Measurements from ENCODE around the gene CCDC12.
A peak's percentile ranks its signal among the peaks of the same experiment; 100 is the strongest.

Gene CCDC12

DNA sequence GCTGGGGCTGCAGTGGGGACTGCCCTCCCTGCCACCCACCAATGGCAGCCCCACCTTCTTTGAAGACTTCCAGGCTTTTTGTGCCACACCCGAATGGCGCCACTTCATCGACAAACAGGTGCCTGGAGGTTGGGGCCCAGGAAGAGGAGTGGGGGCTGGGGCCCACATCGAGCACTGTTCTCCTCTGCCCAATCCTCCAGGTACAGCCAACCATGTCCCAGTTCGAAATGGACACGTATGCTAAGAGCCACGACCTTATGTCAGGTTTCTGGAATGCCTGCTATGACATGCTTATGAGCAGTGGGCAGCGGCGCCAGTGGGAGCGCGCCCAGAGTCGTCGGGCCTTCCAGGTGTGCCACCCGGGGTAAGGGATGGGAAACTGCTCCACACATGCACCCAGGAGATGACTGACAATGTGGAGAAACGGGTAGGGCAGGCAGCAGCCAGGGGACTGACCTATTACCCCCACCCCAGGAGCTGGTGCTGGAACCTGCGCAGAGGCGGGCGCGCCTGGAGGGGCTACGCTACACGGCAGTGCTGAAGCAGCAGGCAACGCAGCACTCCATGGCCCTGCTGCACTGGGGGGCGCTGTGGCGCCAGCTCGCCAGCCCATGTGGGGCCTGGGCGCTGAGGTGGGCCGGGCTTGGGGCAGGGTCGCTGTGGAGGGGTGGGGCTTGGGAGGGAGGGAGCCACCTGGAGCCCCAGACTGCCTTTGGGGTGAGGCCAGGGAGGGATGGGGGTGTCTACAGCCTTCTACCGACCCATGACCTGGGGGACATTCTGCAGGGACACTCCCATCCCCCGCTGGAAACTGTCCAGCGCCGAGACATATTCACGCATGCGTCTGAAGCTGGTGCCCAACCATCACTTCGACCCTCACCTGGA is 25.9 kb upstream of the CCDC12 start:
- Histone ChIP-seq H3K36me3 (ENCODE audit: control insufficient read depth in 1 of 2, insufficient read depth in 2 of 2, low read depth in 1 of 2, low read length in 2 of 2) (peaks cover 0 to 56% of the 10 kb centered on the region in 2 experiments), H3K4me1 (ENCODE audit: control insufficient read depth, insufficient read depth, low read depth, low read length) (peaks cover 9% of the 10 kb centered on the region), H3K27ac (ENCODE audit: low read length, poor library complexity, severe bottlenecking) (no peak overlapping the region), H3K4me3 (ENCODE audit: insufficient read depth in 1 of 2, low read depth in 1 of 2, low read length in 2 of 2) (no peak overlapping the region), H2AK5ac (ENCODE audit: low read length, severe bottlenecking) (no peak overlapping the region), H3K14ac (ENCODE audit: low read length in 2 of 2) (no peak overlapping the region), H3K9ac (ENCODE audit: low read length) (no peak overlapping the region), H2BK15ac (ENCODE audit: low read depth, poor library complexity, severe bottlenecking) (peak overlapping the region; percentile 12), H3K4ac (ENCODE audit: low read depth in 1 of 2, low read length in 2 of 2) (no peak overlapping the region), H3K79me1 (replicated peaks; ENCODE audit: low read length, poor library complexity, severe bottlenecking) (no peaks in the 10 kb centered on the region), H4K91ac (ENCODE audit: low read length) (no peak overlapping the region), H4K8ac (ENCODE audit: low read length) (no peak overlapping the region), H3K9me3 (ENCODE audit: control insufficient read depth, low read length) (no peaks in the 10 kb centered on the region), H2BK12ac (ENCODE audit: low read length in 2 of 2) (no peak overlapping the region), H3K18ac (ENCODE audit: low read depth in 1 of 2, low read length in 2 of 2) (no peak overlapping the region), H3K4me2 (ENCODE audit: low read length, poor library complexity, severe bottlenecking) (no peak overlapping the region), H3K23ac (ENCODE audit: low read length in 2 of 2) (no peak overlapping the region), H2AFZ (ENCODE audit: low read depth, low read length) (no peak overlapping the region), H3K27me3 (ENCODE audit: control insufficient read depth in 1 of 2, insufficient read depth in 1 of 2, low read length in 2 of 2) (no peaks in the 10 kb centered on the region), H2BK120ac (ENCODE audit: low read depth, low read length) (no peak overlapping the region), H2BK5ac (ENCODE audit: low read depth, low read length, poor library complexity, severe bottlenecking) (no peak overlapping the region)
- 90% methylated on average over 33 of the region's 35 CpGs for WGBS
- DNase-seq = no peak

- H3K4me3 ChIP-seq (ENCODE audit: insufficient read depth in 1 of 2, low read depth in 1 of 2, low read length in 2 of 2) = no peak overlapping the region
- H3K27ac ChIP-seq (ENCODE audit: low read length, poor library complexity, severe bottlenecking) = no peak overlapping the region
- DNase-seq = no peak
- H3K9ac ChIP-seq (ENCODE audit: low read length) = no peak overlapping the region
- H3K36me3 ChIP-seq (ENCODE audit: control insufficient read depth in 1 of 2, insufficient read depth in 2 of 2, low read depth in 1 of 2, low read length in 2 of 2) = peaks cover 0 to 56% of the 10 kb centered on the region in 2 experiments
- no peak overlapping the region for H4K8ac ChIP-seq (ENCODE audit: low read length)
- 96% methylated on average over 16 of the region's 16 CpGs for WGBS
- no peaks in the 10 kb centered on the region for H3K79me1 ChIP-seq (replicated peaks; ENCODE audit: low read length, poor library complexity, severe bottlenecking)
- no peak overlapping the region for H4K91ac ChIP-seq (ENCODE audit: low read length)
- no peak overlapping the region for H2BK120ac ChIP-seq (ENCODE audit: low read depth, low read length)
- no peak overlapping the region for H2AFZ ChIP-seq (ENCODE audit: low read depth, low read length)
- H3K18ac ChIP-seq (ENCODE audit: low read depth in 1 of 2, low read length in 2 of 2) = no peak overlapping the region
- no peak overlapping the region for H3K4me2 ChIP-seq (ENCODE audit: low read length, poor library complexity, severe bottlenecking)
- no peaks in the 10 kb centered on the region for H3K9me3 ChIP-seq (ENCODE audit: control insufficient read depth, low read length)
- H2BK12ac ChIP-seq (ENCODE audit: low read length in 2 of 2) = no peak overlapping the region
- peaks cover 13% of the 10 kb centered on the region for H3K4me1 ChIP-seq (ENCODE audit: control insufficient read depth, insufficient read depth, low read depth, low read length)
- no peak overlapping the region for H3K4ac ChIP-seq (ENCODE audit: low read depth in 1 of 2, low read length in 2 of 2)
- no peaks in the 10 kb centered on the region for H3K27me3 ChIP-seq (ENCODE audit: control insufficient read depth in 1 of 2, insufficient read depth in 1 of 2, low read length in 2 of 2)
- no peak overlapping the region for H2AK5ac ChIP-seq (ENCODE audit: low read length, severe bottlenecking)
- no peak overlapping the region for H2BK15ac ChIP-seq (ENCODE audit: low read depth, poor library complexity, severe bottlenecking)
- no peak overlapping the region for H3K23ac ChIP-seq (ENCODE audit: low read length in 2 of 2)
- H2BK5ac ChIP-seq (ENCODE audit: low read depth, low read length, poor library complexity, severe bottlenecking) = no peak overlapping the region
- no peak overlapping the region for H3K14ac ChIP-seq (ENCODE audit: low read length in 2 of 2)
Measured at GRCh38 chr3:47001731-47002170, 25.2 kb upstream of the CCDC12 start.

DNA sequence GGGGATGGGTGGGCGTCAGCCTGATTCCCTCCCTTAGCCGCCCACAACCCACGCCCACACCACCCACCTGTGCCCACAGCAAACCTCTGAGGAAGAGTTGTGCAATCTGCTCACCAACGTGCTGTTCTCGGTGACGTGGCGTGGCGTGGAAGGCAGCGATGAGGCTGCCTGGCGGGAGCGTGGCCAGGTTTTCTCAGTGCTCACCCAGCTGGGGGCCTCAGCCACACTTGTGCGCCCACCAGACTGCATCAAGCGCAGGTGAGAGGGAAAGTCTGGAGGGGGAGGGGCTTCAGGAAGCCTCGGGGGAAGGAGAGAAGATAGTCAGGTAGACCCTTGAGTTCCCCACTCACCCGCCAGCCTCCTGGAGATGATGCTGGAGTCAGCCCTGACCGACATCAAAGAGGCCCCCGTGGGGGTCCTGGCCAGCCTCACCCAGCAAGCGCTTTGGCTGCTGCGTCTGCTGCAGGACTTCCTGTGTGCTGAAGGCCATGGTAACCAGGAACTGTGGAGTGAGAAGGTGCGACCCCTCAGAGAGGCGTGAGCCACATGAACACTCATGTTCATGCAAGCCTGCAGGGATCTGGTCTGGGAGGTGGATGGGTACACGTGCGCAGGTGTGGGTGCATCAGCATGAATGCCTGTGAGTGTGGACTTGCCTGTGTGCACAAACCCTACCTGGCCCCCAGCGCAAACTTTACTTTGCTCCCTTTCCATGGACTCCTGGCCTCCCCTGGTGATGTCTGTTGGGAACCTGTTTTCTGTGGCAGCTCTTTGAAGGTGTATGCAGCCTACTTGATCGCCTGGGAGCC is 24.6 kb upstream of the CCDC12 start:
- no peak overlapping the region for H3K4me3 ChIP-seq (ENCODE audit: insufficient read depth in 1 of 2, low read depth in 1 of 2, low read length in 2 of 2)
- H3K27ac ChIP-seq (ENCODE audit: low read length, poor library complexity, severe bottlenecking) = no peak overlapping the region
- H2BK15ac ChIP-seq (ENCODE audit: low read depth, poor library complexity, severe bottlenecking) = no peak overlapping the region
- no peak overlapping the region for H3K14ac ChIP-seq (ENCODE audit: low read length in 2 of 2)
- no peak overlapping the region for H2BK12ac ChIP-seq (ENCODE audit: low read length in 2 of 2)
- DNase-seq = no peak
- no peak overlapping the region for H3K23ac ChIP-seq (ENCODE audit: low read length in 2 of 2)
- H3K4ac ChIP-seq (ENCODE audit: low read depth in 1 of 2, low read length in 2 of 2) = no peak overlapping the region
- no peak overlapping the region for H3K4me2 ChIP-seq (ENCODE audit: low read length, poor library complexity, severe bottlenecking)
- no peaks in the 10 kb centered on the region for H3K27me3 ChIP-seq (ENCODE audit: control insufficient read depth in 1 of 2, insufficient read depth in 1 of 2, low read length in 2 of 2)
- H2AFZ ChIP-seq (ENCODE audit: low read depth, low read length) = no peak overlapping the region
- H3K18ac ChIP-seq (ENCODE audit: low read depth in 1 of 2, low read length in 2 of 2) = no peak overlapping the region
- no peak overlapping the region for H3K9ac ChIP-seq (ENCODE audit: low read length)
- H3K4me1 ChIP-seq (ENCODE audit: control insufficient read depth, insufficient read depth, low read depth, low read length) = peaks cover 15% of the 10 kb centered on the region
- H3K9me3 ChIP-seq (ENCODE audit: control insufficient read depth, low read length) = no peaks in the 10 kb centered on the region
- H4K8ac ChIP-seq (ENCODE audit: low read length) = no peak overlapping the region
- 97% methylated on average over 25 of the region's 25 CpGs for WGBS
- no peaks in the 10 kb centered on the region for H3K79me1 ChIP-seq (replicated peaks; ENCODE audit: low read length, poor library complexity, severe bottlenecking)
- no peak overlapping the region for H2AK5ac ChIP-seq (ENCODE audit: low read length, severe bottlenecking)
- H2BK120ac ChIP-seq (ENCODE audit: low read depth, low read length) = no peak overlapping the region
- H4K91ac ChIP-seq (ENCODE audit: low read length) = no peak overlapping the region
- peaks cover 0 to 54% of the 10 kb centered on the region in 2 experiments for H3K36me3 ChIP-seq (ENCODE audit: control insufficient read depth in 1 of 2, insufficient read depth in 2 of 2, low read depth in 1 of 2, low read length in 2 of 2)
- H2BK5ac ChIP-seq (ENCODE audit: low read depth, low read length, poor library complexity, severe bottlenecking) = no peak overlapping the region

- no peaks in the 10 kb centered on the region for H3K27me3 ChIP-seq (ENCODE audit: control insufficient read depth in 1 of 2, insufficient read depth in 1 of 2, low read length in 2 of 2)
- peaks cover 0 to 50% of the 10 kb centered on the region in 2 experiments for H3K36me3 ChIP-seq (ENCODE audit: control insufficient read depth in 1 of 2, insufficient read depth in 2 of 2, low read depth in 1 of 2, low read length in 2 of 2)
Measured at GRCh38 chr3:47000198-47000815, 23.8 kb upstream of the CCDC12 start.

More at GRCh38 chr3:47000198-47000815, 23.8 kb upstream of the CCDC12 start:
- Histone ChIP-seq H3K9me3 (ENCODE audit: control insufficient read depth, low read length) (no peaks in the 10 kb centered on the region), H3K79me1 (replicated peaks; ENCODE audit: low read length, poor library complexity, severe bottlenecking) (no peaks in the 10 kb centered on the region), H3K18ac (ENCODE audit: low read depth in 1 of 2, low read length in 2 of 2) (no peak overlapping the region), H2AFZ (ENCODE audit: low read depth, low read length) (no peak overlapping the region), H4K91ac (ENCODE audit: low read length) (peak overlapping the region; percentile 30), H2BK12ac (ENCODE audit: low read length in 2 of 2) (no peak overlapping the region), H2BK5ac (ENCODE audit: low read depth, low read length, poor library complexity, severe bottlenecking) (no peak overlapping the region), H3K4ac (ENCODE audit: low read depth in 1 of 2, low read length in 2 of 2) (no peak overlapping the region), H3K27ac (ENCODE audit: low read length, poor library complexity, severe bottlenecking) (no peak overlapping the region), H3K14ac (ENCODE audit: low read length in 2 of 2) (no peak overlapping the region), H3K23ac (ENCODE audit: low read length in 2 of 2) (no peak overlapping the region), H3K4me1 (ENCODE audit: control insufficient read depth, insufficient read depth, low read depth, low read length) (peaks cover 15% of the 10 kb centered on the region), H3K4me2 (ENCODE audit: low read length, poor library complexity, severe bottlenecking) (no peak overlapping the region), H3K4me3 (ENCODE audit: insufficient read depth in 1 of 2, low read depth in 1 of 2, low read length in 2 of 2) (peak overlapping the region in 1 of 2 experiments; percentile 23), H4K8ac (ENCODE audit: low read length) (no peak overlapping the region), H3K9ac (ENCODE audit: low read length) (no peak overlapping the region), H2BK15ac (ENCODE audit: low read depth, poor library complexity, severe bottlenecking) (no peak overlapping the region), H2AK5ac (ENCODE audit: low read length, severe bottlenecking) (no peak overlapping the region), H2BK120ac (ENCODE audit: low read depth, low read length) (no peak overlapping the region)
- peak; percentile 46 for DNase-seq
- 95% methylated on average over 10 of the region's 10 CpGs for WGBS
